ENCODE results near the gene C10orf90. TPM values are rescaled to one million over a fixed set of nuclear protein-coding genes. Genes with fewer than 3 reads are reported as not detected.

Gene C10orf90
- total RNA-seq, 1 donor from 2014 or later = not detected

- Histone ChIP-seq H3K4me1 (peaks cover 7% of the 10 kb centered on the region), H2AFZ (replicated peaks) (no peak overlapping the region), H3K9me3 (ENCODE audit: low read depth) (no peaks in the 10 kb centered on the region), H3K27ac (no peak overlapping the region), H4K20me1 (ENCODE audit: low read depth) (no peaks in the 10 kb centered on the region), H3K9ac (no peak overlapping the region), H3K79me2 (ENCODE audit: low read depth) (no peaks in the 10 kb centered on the region), H3K36me3 (no peaks in the 10 kb centered on the region), H3K4me3 (no peak overlapping the region), H3K4me2 (no peak overlapping the region), H3F3A (ENCODE audit: low read depth) (peaks cover 8% of the 10 kb centered on the region), H3K27me3 (no peaks in the 10 kb centered on the region)
- peak overlapping the region; percentile 70 for H3K27ac Mint-ChIP-seq
- no peaks in the 10 kb centered on the region for H3K36me3 Mint-ChIP-seq
- no peak overlapping the region for H3K4me3 Mint-ChIP-seq
- peaks cover 43% of the 10 kb centered on the region for H3K4me1 Mint-ChIP-seq
- peaks cover 10% of the 10 kb centered on the region for H3K9me3 Mint-ChIP-seq
- TF ChIP-seq EZH2 (IDR thresholded peaks at IDR 0.05) (no peak), CTCF (IDR thresholded peaks at IDR 0.05) (no peak), EZH2phosphoT487 (IDR thresholded peaks at IDR 0.05) (no peak)
- DNase-seq (ENCODE audit: low spot score) = no peak
- peaks cover 7% of the 10 kb centered on the region for H3K27me3 Mint-ChIP-seq (ENCODE audit: insufficient read depth, low read depth)
Measured at GRCh38 chr10:126568809-126569385, 101.6 kb downstream of the C10orf90 start.

DNA sequence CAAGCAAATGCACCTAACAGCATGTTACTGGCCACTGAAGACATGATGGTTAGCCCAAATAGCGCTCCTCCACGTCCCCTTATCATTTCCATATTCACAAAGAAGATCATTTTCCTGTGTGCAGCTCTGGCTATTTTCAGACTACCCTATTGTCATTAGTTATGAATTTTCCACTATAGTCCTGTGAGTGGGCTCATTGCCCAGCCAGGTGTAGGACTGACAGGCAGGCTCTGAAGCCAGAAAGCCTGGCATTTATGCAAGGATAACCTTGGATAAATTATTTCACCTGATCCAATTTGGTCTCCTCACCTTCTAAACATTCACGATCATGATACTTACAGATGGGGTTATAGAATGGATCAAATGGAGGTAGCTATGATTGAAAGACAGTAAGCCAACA is 104.6 kb downstream of the C10orf90 start:
- Histone ChIP-seq H3K79me2 (ENCODE audit: low read depth) (no peaks in the 10 kb centered on the region), H3K4me1 (peaks cover 24% of the 10 kb centered on the region), H3K4me3 (no peak overlapping the region), H4K20me1 (ENCODE audit: low read depth) (no peaks in the 10 kb centered on the region), H3K27ac (no peak overlapping the region), H3K27me3 (no peaks in the 10 kb centered on the region), H3F3A (ENCODE audit: low read depth) (peaks cover 21% of the 10 kb centered on the region), H3K4me2 (no peak overlapping the region), H3K9ac (no peak overlapping the region), H3K36me3 (no peaks in the 10 kb centered on the region), H3K9me3 (ENCODE audit: low read depth) (no peaks in the 10 kb centered on the region), H2AFZ (replicated peaks) (no peak overlapping the region)
- H3K4me3 Mint-ChIP-seq = no peak overlapping the region
- peaks cover 10% of the 10 kb centered on the region for H3K27me3 Mint-ChIP-seq (ENCODE audit: insufficient read depth, low read depth)
- H3K9me3 Mint-ChIP-seq = peaks cover 10% of the 10 kb centered on the region
- no peaks in the 10 kb centered on the region for H3K36me3 Mint-ChIP-seq
- TF ChIP-seq EZH2 (IDR thresholded peaks at IDR 0.05) = no peak
- TF ChIP-seq EZH2phosphoT487 (IDR thresholded peaks at IDR 0.05) = no peak
- no peak for TF ChIP-seq CTCF (IDR thresholded peaks at IDR 0.05)
- H3K4me1 Mint-ChIP-seq = peaks cover 63% of the 10 kb centered on the region
- no peak overlapping the region for H3K27ac Mint-ChIP-seq
- no peak for DNase-seq (ENCODE audit: low spot score)

DNA sequence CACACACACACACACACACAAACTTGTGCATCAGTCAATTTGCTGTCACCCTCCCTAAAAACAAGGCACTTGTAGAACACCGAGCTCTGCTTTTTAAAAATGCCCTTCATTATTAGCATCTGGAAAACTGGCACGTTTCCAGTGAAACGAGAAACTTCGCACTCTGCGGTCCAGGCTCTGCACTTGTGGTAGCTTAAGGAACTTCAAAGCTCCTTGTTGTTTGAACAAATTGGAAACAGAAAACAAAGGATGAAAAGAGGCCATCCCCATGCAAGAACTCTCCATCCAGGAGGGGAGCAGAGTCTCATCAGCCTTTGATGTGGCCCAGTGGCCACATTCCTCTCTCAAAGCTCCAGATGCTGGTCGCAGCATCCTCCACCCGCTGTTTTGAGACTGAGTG is 105.1 kb downstream of the C10orf90 start:
- no peak overlapping the region for H3K9ac ChIP-seq
- no peaks in the 10 kb centered on the region for H3K36me3 ChIP-seq
- H4K20me1 ChIP-seq (ENCODE audit: low read depth) = no peaks in the 10 kb centered on the region
- H2AFZ ChIP-seq (replicated peaks) = no peak overlapping the region
- peaks cover 63% of the 10 kb centered on the region for H3K4me1 Mint-ChIP-seq
- H3K36me3 Mint-ChIP-seq = no peaks in the 10 kb centered on the region
- peaks cover 28% of the 10 kb centered on the region for H3K4me1 ChIP-seq
- no peak overlapping the region for H3K27ac Mint-ChIP-seq
- H3K4me3 Mint-ChIP-seq = no peak overlapping the region
- H3K4me2 ChIP-seq = no peak overlapping the region
- H3K27me3 Mint-ChIP-seq (ENCODE audit: insufficient read depth, low read depth) = peaks cover 10% of the 10 kb centered on the region
- peak; percentile 19 for DNase-seq (ENCODE audit: low spot score)
- H3K9me3 ChIP-seq (ENCODE audit: low read depth) = no peaks in the 10 kb centered on the region
- peaks cover 10% of the 10 kb centered on the region for H3K9me3 Mint-ChIP-seq
- H3K27me3 ChIP-seq = no peaks in the 10 kb centered on the region
- H3K27ac ChIP-seq = no peak overlapping the region
- peaks cover 21% of the 10 kb centered on the region for H3F3A ChIP-seq (ENCODE audit: low read depth)
- TF ChIP-seq EZH2phosphoT487 (IDR thresholded peaks at IDR 0.05) (no peak), EZH2 (IDR thresholded peaks at IDR 0.05) (no peak), CTCF (IDR thresholded peaks at IDR 0.05) (no peak)
- H3K79me2 ChIP-seq (ENCODE audit: low read depth) = no peaks in the 10 kb centered on the region
- H3K4me3 ChIP-seq = no peak overlapping the region

All from neural progenitor cell (in vitro differentiated cells).